ENCODE data around the gene POLR2J.
"Not testable (repeated sequence)": the region's sequence is repeated elsewhere in the genome, so short reads cannot be mapped to it uniquely, and the experiment has no call there.

The POLR2J gene

GRCh38 chr7:102478314-102479208 lies at the start of gene POLR2J:
Gene POLR2J, minus strand, starts transcription at chr7:102478922. Its CDS starts 62 bp downstream, at chr7:102478860.
- peak within 1 kb of the TSS; percentile 50 for H3K4me3 ChIP-seq (ENCODE audit: low read length)
- H3K27me3 ChIP-seq (replicated peaks; ENCODE audit: control insufficient read depth, insufficient read depth, low read length); H3K36me3 ChIP-seq (ENCODE audit: control insufficient read depth, insufficient read depth, low read length, severe bottlenecking); H3K4me1 ChIP-seq (ENCODE audit: control insufficient read depth, insufficient read depth, low read length); H3K9me3 ChIP-seq (ENCODE audit: control insufficient read depth, low read length): not testable (repeated sequence)
- peak within 1 kb of the TSS; percentile 56 for H3K9ac ChIP-seq (ENCODE audit: low read length)
- peak; percentile 52 for DNase-seq (ENCODE audit: low read depth)

- H3K36me3 ChIP-seq (ENCODE audit: control insufficient read depth, insufficient read depth, low read length, severe bottlenecking); H3K27me3 ChIP-seq (replicated peaks; ENCODE audit: control insufficient read depth, insufficient read depth, low read length); DNase-seq (ENCODE audit: low read depth): not testable (repeated sequence)
Measured at GRCh38 chr7:102527822-102528793, 49.4 kb upstream of the POLR2J start.

DNA sequence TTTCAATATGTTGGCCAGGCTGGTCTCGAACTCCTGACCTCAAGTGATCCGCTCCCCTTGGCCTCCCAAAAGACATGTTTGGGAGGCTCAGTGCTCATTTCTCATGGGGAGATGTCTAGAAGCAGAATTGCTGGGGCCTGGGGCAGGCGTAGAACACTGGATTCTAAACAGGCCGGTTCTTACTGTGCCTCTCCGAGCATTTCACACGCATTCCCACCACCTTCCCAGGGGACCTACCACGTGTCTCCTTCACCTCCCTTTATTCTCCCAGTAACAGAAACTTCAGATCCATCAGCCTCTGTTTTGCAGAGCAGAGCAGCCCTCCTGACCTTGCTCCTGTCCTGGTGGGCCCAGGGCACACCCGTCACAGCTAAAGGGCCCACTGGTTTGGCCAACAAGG lies 48.5 kb upstream of the POLR2J start:
- not testable (repeated sequence) for H3K36me3 ChIP-seq (ENCODE audit: control insufficient read depth, insufficient read depth, low read length, severe bottlenecking); H3K9me3 ChIP-seq (ENCODE audit: control insufficient read depth, low read length); H3K4me3 ChIP-seq (ENCODE audit: low read length); H3K9ac ChIP-seq (ENCODE audit: low read length); H3K4me1 ChIP-seq (ENCODE audit: control insufficient read depth, insufficient read depth, low read length); H3K27me3 ChIP-seq (replicated peaks; ENCODE audit: control insufficient read depth, insufficient read depth, low read length); DNase-seq (ENCODE audit: low read depth)

More at GRCh38 chr7:102527822-102528793, 49.4 kb upstream of the POLR2J start:
- not testable (repeated sequence) for H3K4me3 ChIP-seq (ENCODE audit: low read length); H3K9ac ChIP-seq (ENCODE audit: low read length); H3K4me1 ChIP-seq (ENCODE audit: control insufficient read depth, insufficient read depth, low read length); H3K9me3 ChIP-seq (ENCODE audit: control insufficient read depth, low read length)

DNA sequence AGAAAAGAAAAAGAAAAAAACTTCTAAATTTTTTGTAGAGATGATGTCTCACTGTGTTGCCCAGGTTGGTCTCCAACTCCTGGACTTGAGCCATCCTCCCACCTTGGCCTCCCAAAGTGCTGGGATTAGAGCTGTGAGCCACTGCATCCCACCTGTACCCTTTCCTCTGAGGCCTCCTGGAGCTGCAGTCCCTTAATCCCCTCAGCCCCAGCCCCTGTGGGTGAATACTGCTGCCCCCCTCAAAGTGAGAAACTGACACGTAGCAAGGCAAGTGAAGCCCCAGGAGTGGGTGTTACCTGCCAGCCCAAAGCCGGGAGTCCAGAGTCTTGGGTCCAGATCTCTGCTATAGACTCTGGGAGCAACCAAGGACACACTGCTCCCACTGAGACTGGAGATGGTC lies 46.1 kb upstream of the POLR2J start:
- H3K9me3 ChIP-seq (ENCODE audit: control insufficient read depth, low read length); H3K4me3 ChIP-seq (ENCODE audit: low read length); H3K4me1 ChIP-seq (ENCODE audit: control insufficient read depth, insufficient read depth, low read length): not testable (repeated sequence)

GRCh38 chr7:102520797-102521196 lies 42.1 kb upstream of the POLR2J start:
- H3K9ac ChIP-seq (ENCODE audit: low read length); H3K4me3 ChIP-seq (ENCODE audit: low read length); H3K36me3 ChIP-seq (ENCODE audit: control insufficient read depth, insufficient read depth, low read length, severe bottlenecking); H3K9me3 ChIP-seq (ENCODE audit: control insufficient read depth, low read length); H3K27me3 ChIP-seq (replicated peaks; ENCODE audit: control insufficient read depth, insufficient read depth, low read length); H3K4me1 ChIP-seq (ENCODE audit: control insufficient read depth, insufficient read depth, low read length); DNase-seq (ENCODE audit: low read depth): not testable (repeated sequence)

More for the DNA sequence above, 46.1 kb upstream of the POLR2J start:
- H3K27me3 ChIP-seq (replicated peaks; ENCODE audit: control insufficient read depth, insufficient read depth, low read length); H3K36me3 ChIP-seq (ENCODE audit: control insufficient read depth, insufficient read depth, low read length, severe bottlenecking); H3K9ac ChIP-seq (ENCODE audit: low read length); DNase-seq (ENCODE audit: low read depth): not testable (repeated sequence)

GRCh38 chr7:102517550-102518147 lies 38.9 kb upstream of the POLR2J start, which contains the start of gene RASA4B:
Gene RASA4B, minus strand, starts transcription at chr7:102517777. Its CDS starts 67 bp downstream, at chr7:102517710.
- H3K4me3 ChIP-seq (ENCODE audit: low read length); H3K9ac ChIP-seq (ENCODE audit: low read length); H3K27me3 ChIP-seq (replicated peaks; ENCODE audit: control insufficient read depth, insufficient read depth, low read length); H3K4me1 ChIP-seq (ENCODE audit: control insufficient read depth, insufficient read depth, low read length); H3K9me3 ChIP-seq (ENCODE audit: control insufficient read depth, low read length); H3K36me3 ChIP-seq (ENCODE audit: control insufficient read depth, insufficient read depth, low read length, severe bottlenecking): not testable (repeated sequence)
- DNase-seq (ENCODE audit: low read depth) = peak; percentile 41

DNA sequence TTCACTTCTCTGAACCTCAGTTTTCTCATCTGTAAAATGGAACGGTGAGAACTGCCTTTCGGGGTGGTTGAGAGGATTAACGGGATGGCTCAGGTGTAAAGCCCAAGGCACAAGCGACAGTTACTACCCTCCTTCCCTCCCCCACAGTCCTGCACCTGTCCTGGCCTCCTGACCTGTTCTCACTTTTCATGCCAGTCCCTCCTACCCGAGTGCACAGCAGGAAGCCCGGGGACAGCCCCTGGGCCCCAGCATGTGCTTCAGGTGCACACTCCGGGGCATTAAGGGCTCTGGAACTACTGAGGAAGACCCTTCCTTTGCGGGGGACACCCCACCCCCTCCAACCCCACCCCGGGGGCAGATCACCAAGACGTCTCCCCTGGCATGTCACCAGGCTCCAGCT lies 38.2 kb upstream of the POLR2J start:
- not testable (repeated sequence) for H3K4me1 ChIP-seq (ENCODE audit: control insufficient read depth, insufficient read depth, low read length)

DNA sequence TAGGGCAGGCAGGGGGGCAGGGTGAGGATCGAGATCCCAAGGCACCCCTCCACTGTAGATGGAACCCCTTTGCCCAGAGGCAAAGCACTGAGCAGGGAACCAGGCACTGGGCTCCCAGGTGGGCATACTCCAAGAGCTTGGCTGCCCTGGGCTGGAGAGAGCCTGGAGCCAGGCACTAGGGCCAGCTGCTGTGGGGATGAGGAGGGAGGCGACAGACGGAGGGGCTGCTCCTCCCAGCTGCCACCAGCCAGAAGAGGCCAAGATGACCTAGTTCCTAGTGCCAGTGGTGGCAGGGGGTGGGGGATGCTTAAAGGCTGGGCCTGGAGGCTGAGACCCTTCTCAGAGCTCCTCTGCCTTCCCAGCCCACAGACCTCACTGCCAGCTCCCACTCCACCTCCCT lies 37.2 kb upstream of the POLR2J start:
- not testable (repeated sequence) for H3K9ac ChIP-seq (ENCODE audit: low read length); H3K27me3 ChIP-seq (replicated peaks; ENCODE audit: control insufficient read depth, insufficient read depth, low read length); H3K4me3 ChIP-seq (ENCODE audit: low read length); H3K36me3 ChIP-seq (ENCODE audit: control insufficient read depth, insufficient read depth, low read length, severe bottlenecking); H3K9me3 ChIP-seq (ENCODE audit: control insufficient read depth, low read length); DNase-seq (ENCODE audit: low read depth); H3K4me1 ChIP-seq (ENCODE audit: control insufficient read depth, insufficient read depth, low read length)

More for the DNA sequence above, 38.2 kb upstream of the POLR2J start:
- not testable (repeated sequence) for H3K9me3 ChIP-seq (ENCODE audit: control insufficient read depth, low read length); H3K27me3 ChIP-seq (replicated peaks; ENCODE audit: control insufficient read depth, insufficient read depth, low read length); H3K9ac ChIP-seq (ENCODE audit: low read length); H3K36me3 ChIP-seq (ENCODE audit: control insufficient read depth, insufficient read depth, low read length, severe bottlenecking); DNase-seq (ENCODE audit: low read depth); H3K4me3 ChIP-seq (ENCODE audit: low read length)

- DNase-seq (ENCODE audit: low read depth); H3K36me3 ChIP-seq (ENCODE audit: control insufficient read depth, insufficient read depth, low read length, severe bottlenecking); H3K9me3 ChIP-seq (ENCODE audit: control insufficient read depth, low read length); H3K4me1 ChIP-seq (ENCODE audit: control insufficient read depth, insufficient read depth, low read length); H3K27me3 ChIP-seq (replicated peaks; ENCODE audit: control insufficient read depth, insufficient read depth, low read length); H3K4me3 ChIP-seq (ENCODE audit: low read length); H3K9ac ChIP-seq (ENCODE audit: low read length): not testable (repeated sequence)
Measured at GRCh38 chr7:102514881-102515721, 36.4 kb upstream of the POLR2J start.

DNA sequence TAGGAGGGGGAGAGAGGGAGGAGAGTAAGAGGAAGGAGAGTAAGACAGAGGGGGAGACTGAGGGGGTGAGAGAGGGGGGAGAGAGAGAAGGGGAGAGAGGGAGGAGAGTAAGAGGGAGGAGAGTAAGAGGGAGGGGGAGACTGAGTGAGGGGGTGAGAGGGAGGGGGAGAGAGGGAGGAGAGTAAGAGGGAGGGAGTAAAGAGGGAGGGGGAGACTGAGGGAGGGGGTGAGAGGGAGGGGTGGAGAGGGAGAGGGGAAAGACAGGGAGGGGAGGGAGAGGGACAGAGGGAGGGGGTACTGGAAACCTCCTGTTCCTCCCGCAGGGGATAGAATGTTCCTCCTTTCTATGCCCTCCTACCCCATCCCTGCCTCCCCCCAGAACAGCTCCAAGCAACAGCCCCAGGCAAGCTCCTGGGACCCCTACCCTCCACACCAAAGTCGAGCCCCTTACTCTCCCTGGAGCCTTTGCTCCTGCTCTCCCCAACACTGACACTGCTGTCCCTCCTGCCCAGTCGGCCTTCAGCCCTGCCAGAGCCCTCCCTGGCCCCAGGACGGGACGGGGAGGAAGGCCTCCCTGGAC lies 34.0 kb upstream of the POLR2J start:
- H3K27me3 ChIP-seq (replicated peaks; ENCODE audit: control insufficient read depth, insufficient read depth, low read length); H3K9ac ChIP-seq (ENCODE audit: low read length); H3K9me3 ChIP-seq (ENCODE audit: control insufficient read depth, low read length); H3K4me1 ChIP-seq (ENCODE audit: control insufficient read depth, insufficient read depth, low read length); H3K4me3 ChIP-seq (ENCODE audit: low read length); H3K36me3 ChIP-seq (ENCODE audit: control insufficient read depth, insufficient read depth, low read length, severe bottlenecking): not testable (repeated sequence)
- DNase-seq (ENCODE audit: low read depth) = peak; percentile 74

Measured in adipocyte (in vitro differentiated cells).